Keratinocyte (primary cell): Measurements from ENCODE around the gene ZNF428.

Source experiments
- EZH2 ChIP-seq: IDR thresholded peaks from one replicate; pipeline ENCODE4 v1.6.1; 2012; ENCODE audit warnings: inconsistent platforms, mild to moderate bottlenecking, low read length, moderate library complexity
- TF ChIP-seq, protein P1 (sequence below), 3 experiments: IDR thresholded peaks in 1 of 3; conservative IDR thresholded peaks in 1 of 3; optimal IDR thresholded peaks in 1 of 3; 2 replicates in 2 of 3; 3 replicates in 1 of 3; pipeline versions ENCODE3 to v1.5.1; 2011; ENCODE audit warnings: low read length in 3 of 3, mild to moderate bottlenecking in 3 of 3, moderate library complexity in 2 of 3, control low read depth in 1 of 3, inconsistent platforms in 1 of 3; ENCODE audit not compliant: insufficient read depth in 2 of 3; ENCODE audit errors: extremely low read depth in 1 of 3

DNA sequence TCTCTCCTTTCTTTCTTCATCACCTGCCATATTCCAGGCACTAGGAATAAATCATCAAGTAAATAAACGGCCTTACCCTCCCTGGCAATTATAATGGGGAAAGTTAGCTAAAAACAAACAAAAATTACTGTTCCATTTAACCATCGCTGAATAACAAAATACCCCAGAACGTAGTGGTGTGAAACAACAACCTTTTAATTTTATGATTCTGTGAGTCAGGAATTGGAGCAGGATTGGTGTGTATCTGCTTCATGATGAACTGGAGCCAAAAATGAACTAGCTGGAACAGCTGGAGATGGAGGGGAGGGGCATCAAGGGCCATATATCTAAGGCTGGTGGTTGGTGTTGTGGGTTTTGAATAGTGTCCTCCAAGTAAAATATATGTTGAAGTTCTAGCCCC lies 23.9 kb upstream of the ZNF428 start:
- no peak for TF ChIP-seq EZH2
- TF ChIP-seq, protein P1, sequence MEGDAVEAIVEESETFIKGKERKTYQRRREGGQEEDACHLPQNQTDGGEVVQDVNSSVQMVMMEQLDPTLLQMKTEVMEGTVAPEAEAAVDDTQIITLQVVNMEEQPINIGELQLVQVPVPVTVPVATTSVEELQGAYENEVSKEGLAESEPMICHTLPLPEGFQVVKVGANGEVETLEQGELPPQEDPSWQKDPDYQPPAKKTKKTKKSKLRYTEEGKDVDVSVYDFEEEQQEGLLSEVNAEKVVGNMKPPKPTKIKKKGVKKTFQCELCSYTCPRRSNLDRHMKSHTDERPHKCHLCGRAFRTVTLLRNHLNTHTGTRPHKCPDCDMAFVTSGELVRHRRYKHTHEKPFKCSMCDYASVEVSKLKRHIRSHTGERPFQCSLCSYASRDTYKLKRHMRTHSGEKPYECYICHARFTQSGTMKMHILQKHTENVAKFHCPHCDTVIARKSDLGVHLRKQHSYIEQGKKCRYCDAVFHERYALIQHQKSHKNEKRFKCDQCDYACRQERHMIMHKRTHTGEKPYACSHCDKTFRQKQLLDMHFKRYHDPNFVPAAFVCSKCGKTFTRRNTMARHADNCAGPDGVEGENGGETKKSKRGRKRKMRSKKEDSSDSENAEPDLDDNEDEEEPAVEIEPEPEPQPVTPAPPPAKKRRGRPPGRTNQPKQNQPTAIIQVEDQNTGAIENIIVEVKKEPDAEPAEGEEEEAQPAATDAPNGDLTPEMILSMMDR (optimal IDR thresholded peaks at IDR 0.05 in 1 of 3, IDR thresholded peaks at IDR 0.05 in 1 of 3, conservative IDR thresholded peaks at IDR 0.05 in 1 of 3; ENCODE audit: extremely low read depth in 1 of 3, insufficient read depth in 2 of 3, low read length in 3 of 3) = no peak
